Measurements from ENCODE around the gene MC1R. TPM values are rescaled to one million over a fixed set of nuclear protein-coding genes. Genes with fewer than 3 reads are reported as not detected.

Gene MC1R
- 1 to 10 TPM; 2.1 to 3.2 (median 3.0) TPM for total RNA-seq (2021; fragmentation: NEBNext Ultra II Directional; extraction: Animal tissue kit (Norgen Biotek cat#: 25700))
- long read RNA-seq, partial matches to known transcripts: 0 of 3 reads
- long read RNA-seq, other reads (novel, unspliced or antisense): 1 of 3 reads

GRCh38 chr16:89918453-89919347, at the start of gene MC1R:
Gene MC1R (plus strand): TSS chr16:89918862. CDS start chr16:89919259, 397 bp downstream.
- TF ChIP-seq CTCF (IDR thresholded peaks at IDR 0.05): peak; percentile 77
- DNase-seq: no peak
- H3K27me3 Mint-ChIP-seq (ENCODE audit: insufficient read depth): peaks cover 7% of the 10 kb centered on the region
- H3K4me1 Mint-ChIP-seq (ENCODE audit: low read depth): peaks cover 41% of the 10 kb centered on the region
- no peaks in the 10 kb centered on the region for H3K9me3 Mint-ChIP-seq
- peak within 1 kb of the TSS; percentile 74 for H3K27ac Mint-ChIP-seq
- H3K36me3 Mint-ChIP-seq (ENCODE audit: low read depth): peaks cover 5% of the 10 kb centered on the region; the same call in 1 of the 2 replicates
- peak within 1 kb of the TSS; percentile 78 for H3K4me3 Mint-ChIP-seq

GRCh38 chr16:89869911-89870310, 48.8 kb upstream of the MC1R start:
- Mint-ChIP-seq H3K4me1 (ENCODE audit: low read depth) (peaks cover 8% of the 10 kb centered on the region), H3K4me3 (no peak overlapping the region), H3K27me3 (ENCODE audit: insufficient read depth) (peaks cover 2% of the 10 kb centered on the region; the same call in 1 of the 2 replicates), H3K27ac (no peak overlapping the region), H3K9me3 (peaks cover 8% of the 10 kb centered on the region; the same call in 1 of the 2 replicates), H3K36me3 (ENCODE audit: low read depth) (peaks cover 24% of the 10 kb centered on the region)
- DNase-seq: no peak
- no peak for TF ChIP-seq CTCF (IDR thresholded peaks at IDR 0.05)

- Mint-ChIP-seq H3K36me3 (ENCODE audit: low read depth) (peaks cover 29% of the 10 kb centered on the region), H3K4me1 (ENCODE audit: low read depth) (peaks cover 8% of the 10 kb centered on the region), H3K4me3 (no peak overlapping the region), H3K27ac (no peak overlapping the region), H3K9me3 (peaks cover 8% of the 10 kb centered on the region; the same call in 1 of the 2 replicates), H3K27me3 (ENCODE audit: insufficient read depth) (peaks cover 2% of the 10 kb centered on the region; the same call in 1 of the 2 replicates)
- no peak for DNase-seq
- no peak for TF ChIP-seq CTCF (IDR thresholded peaks at IDR 0.05)
These were observed 48.2 kb upstream of the MC1R start for GRCh38 chr16:89870440-89870839.

DNA sequence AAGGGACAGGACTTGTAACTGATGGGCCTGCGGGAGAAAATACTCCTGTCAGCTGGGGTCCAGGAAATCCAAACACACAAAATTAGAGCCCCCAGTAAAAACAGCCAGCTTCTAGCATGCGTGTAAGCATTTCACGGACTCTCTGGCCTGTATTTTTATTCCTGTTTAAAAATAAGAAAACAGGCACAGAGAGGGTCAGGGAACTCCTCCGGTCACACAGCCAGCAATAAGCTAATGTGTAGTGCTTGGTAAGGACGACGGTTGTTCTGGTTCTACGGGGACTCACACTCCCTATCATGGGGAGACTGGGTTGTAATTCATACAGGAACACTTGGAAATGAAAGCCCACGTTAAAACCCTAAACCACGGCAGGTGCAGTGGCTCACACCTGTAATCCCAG, 46.8 kb upstream of the MC1R start:
- H3K27me3 Mint-ChIP-seq (ENCODE audit: insufficient read depth): peaks cover 1% of the 10 kb centered on the region; the same call in 1 of the 2 replicates
- no peak overlapping the region for H3K27ac Mint-ChIP-seq
- peaks cover 8% of the 10 kb centered on the region; the same call in 1 of the 2 replicates for H3K9me3 Mint-ChIP-seq
- no peak for TF ChIP-seq CTCF (IDR thresholded peaks at IDR 0.05)
- peaks cover 8% of the 10 kb centered on the region for H3K4me1 Mint-ChIP-seq (ENCODE audit: low read depth)
- no peak for DNase-seq
- no peak overlapping the region for H3K4me3 Mint-ChIP-seq
- peaks cover 29% of the 10 kb centered on the region for H3K36me3 Mint-ChIP-seq (ENCODE audit: low read depth)

- Mint-ChIP-seq H3K27ac (peak within 1 kb of the TSS; percentile 98), H3K27me3 (ENCODE audit: insufficient read depth) (no peaks in the 10 kb centered on the region), H3K4me3 (peak within 1 kb of the TSS; percentile 90), H3K4me1 (ENCODE audit: low read depth) (peaks cover 8% of the 10 kb centered on the region), H3K9me3 (no peaks in the 10 kb centered on the region), H3K36me3 (ENCODE audit: low read depth) (peaks cover 31% of the 10 kb centered on the region)
- 0 out of 2 replicates have a peak, but pooled peaks have one; percentile 9 for TF ChIP-seq CTCF (IDR thresholded peaks at IDR 0.05)
- peak; percentile 52 for DNase-seq
These were observed 45.3 kb upstream of the MC1R start, which contains the start of gene TCF25 for GRCh38 chr16:89873109-89873971. Gene TCF25 (plus strand): TSS chr16:89873592. CDS start chr16:89873668, 76 bp downstream.

Measured in HFFc6 (cell line).